ENCODE data around the gene MARCKSL1. TPM values are rescaled to one million over a fixed set of nuclear protein-coding genes. Genes with fewer than 3 reads are reported as not detected.

Gene MARCKSL1
- total and polyA plus RNA-seq, 2 of the 13 experiments (the other 11 are each of a cell fraction or from before 2014, with no cell fraction given), result 81.9 to 155 TPM

DNA sequence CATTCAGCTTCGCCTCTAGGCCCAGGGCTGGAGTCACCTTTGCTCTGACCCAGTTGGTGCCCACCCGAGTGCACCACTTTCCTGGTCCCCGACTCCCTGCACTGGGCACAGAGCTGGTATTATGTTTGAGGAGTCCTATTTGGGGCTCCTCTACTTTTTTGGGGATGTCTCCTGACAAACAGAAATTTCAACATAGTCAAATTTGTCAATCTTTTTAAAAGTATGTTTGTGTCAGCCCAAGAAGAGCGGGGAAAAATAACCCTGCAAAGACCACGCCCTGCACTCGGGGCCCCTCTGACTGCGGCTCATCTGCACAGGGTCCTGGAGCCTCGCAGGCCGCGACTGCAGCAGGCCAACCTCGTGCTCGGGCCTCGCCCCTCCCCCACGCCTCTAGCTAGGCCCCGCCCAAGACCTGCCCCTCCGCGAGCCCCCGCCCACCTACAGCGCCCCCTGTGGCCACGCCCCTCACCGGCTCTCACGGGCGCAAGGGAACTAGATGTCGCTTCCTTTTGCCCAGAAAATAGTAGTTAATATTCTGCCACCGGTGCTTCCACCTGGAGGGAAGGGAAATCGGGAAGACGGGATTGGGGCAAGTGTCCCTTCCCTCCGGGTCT, 14.9 kb upstream of the MARCKSL1 start (continued):
- TF ChIP-seq ZNF713 (CRISPR knock-in tag; IDR thresholded peaks at IDR 0.05) (no peak), ZNF224 (CRISPR knock-in tag; IDR thresholded peaks at IDR 0.05) (no peak), ISL2 (CRISPR knock-in tag; IDR thresholded peaks at IDR 0.05) (no peak), REPIN1 (CRISPR knock-in tag; IDR thresholded peaks at IDR 0.05; ENCODE audit: borderline replicate concordance, low read depth) (no peak), RFXAP (CRISPR knock-in tag; IDR thresholded peaks at IDR 0.05; ENCODE audit: borderline replicate concordance) (no peak), CCAR2 (optimal IDR thresholded peaks at IDR 0.05; ENCODE audit: low read depth, low read length) (no peak), ZBTB8A (CRISPR knock-in tag; IDR thresholded peaks at IDR 0.05; ENCODE audit: borderline replicate concordance, low read depth) (no peak), ZNF550 (CRISPR knock-in tag; IDR thresholded peaks at IDR 0.05; ENCODE audit: borderline replicate concordance) (no peak), KMT2B (CRISPR knock-in tag; IDR thresholded peaks at IDR 0.05) (peak; percentile 69), SP1 (IDR thresholded peaks at IDR 0.05) (peak; percentile 74; the same call in 1 of the 2 replicates), SP1 (CRISPR knock-in tag; IDR thresholded peaks at IDR 0.05) (peak; percentile 90), TARDBP (CRISPR knock-in tag; IDR thresholded peaks at IDR 0.05) (peak; percentile 38; the same call in 1 of the 2 replicates)
- TF ChIP-seq, protein P1, sequence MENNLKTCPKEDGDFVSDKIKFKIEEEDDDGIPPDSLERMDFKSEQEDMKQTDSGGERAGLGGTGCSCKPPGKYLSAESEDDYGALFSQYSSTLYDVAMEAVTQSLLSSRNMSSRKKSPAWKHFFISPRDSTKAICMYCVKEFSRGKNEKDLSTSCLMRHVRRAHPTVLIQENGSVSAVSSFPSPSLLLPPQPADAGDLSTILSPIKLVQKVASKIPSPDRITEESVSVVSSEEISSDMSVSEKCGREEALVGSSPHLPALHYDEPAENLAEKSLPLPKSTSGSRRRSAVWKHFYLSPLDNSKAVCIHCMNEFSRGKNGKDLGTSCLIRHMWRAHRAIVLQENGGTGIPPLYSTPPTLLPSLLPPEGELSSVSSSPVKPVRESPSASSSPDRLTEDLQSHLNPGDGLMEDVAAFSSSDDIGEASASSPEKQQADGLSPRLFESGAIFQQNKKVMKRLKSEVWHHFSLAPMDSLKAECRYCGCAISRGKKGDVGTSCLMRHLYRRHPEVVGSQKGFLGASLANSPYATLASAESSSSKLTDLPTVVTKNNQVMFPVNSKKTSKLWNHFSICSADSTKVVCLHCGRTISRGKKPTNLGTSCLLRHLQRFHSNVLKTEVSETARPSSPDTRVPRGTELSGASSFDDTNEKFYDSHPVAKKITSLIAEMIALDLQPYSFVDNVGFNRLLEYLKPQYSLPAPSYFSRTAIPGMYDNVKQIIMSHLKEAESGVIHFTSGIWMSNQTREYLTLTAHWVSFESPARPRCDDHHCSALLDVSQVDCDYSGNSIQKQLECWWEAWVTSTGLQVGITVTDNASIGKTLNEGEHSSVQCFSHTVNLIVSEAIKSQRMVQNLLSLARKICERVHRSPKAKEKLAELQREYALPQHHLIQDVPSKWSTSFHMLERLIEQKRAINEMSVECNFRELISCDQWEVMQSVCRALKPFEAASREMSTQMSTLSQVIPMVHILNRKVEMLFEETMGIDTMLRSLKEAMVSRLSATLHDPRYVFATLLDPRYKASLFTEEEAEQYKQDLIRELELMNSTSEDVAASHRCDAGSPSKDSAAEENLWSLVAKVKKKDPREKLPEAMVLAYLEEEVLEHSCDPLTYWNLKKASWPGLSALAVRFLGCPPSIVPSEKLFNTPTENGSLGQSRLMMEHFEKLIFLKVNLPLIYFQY (CRISPR knock-in tag; IDR thresholded peaks at IDR 0.05; ENCODE audit: borderline replicate concordance), result no peak
- TF ChIP-seq, protein P2, sequence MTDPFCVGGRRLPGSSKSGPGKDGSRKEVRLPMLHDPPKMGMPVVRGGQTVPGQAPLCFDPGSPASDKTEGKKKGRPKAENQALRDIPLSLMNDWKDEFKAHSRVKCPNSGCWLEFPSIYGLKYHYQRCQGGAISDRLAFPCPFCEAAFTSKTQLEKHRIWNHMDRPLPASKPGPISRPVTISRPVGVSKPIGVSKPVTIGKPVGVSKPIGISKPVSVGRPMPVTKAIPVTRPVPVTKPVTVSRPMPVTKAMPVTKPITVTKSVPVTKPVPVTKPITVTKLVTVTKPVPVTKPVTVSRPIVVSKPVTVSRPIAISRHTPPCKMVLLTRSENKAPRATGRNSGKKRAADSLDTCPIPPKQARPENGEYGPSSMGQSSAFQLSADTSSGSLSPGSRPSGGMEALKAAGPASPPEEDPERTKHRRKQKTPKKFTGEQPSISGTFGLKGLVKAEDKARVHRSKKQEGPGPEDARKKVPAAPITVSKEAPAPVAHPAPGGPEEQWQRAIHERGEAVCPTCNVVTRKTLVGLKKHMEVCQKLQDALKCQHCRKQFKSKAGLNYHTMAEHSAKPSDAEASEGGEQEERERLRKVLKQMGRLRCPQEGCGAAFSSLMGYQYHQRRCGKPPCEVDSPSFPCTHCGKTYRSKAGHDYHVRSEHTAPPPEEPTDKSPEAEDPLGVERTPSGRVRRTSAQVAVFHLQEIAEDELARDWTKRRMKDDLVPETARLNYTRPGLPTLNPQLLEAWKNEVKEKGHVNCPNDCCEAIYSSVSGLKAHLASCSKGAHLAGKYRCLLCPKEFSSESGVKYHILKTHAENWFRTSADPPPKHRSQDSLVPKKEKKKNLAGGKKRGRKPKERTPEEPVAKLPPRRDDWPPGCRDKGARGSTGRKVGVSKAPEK (CRISPR knock-in tag; IDR thresholded peaks at IDR 0.05; ENCODE audit: borderline replicate concordance), result no peak
- TF ChIP-seq, protein P3, sequence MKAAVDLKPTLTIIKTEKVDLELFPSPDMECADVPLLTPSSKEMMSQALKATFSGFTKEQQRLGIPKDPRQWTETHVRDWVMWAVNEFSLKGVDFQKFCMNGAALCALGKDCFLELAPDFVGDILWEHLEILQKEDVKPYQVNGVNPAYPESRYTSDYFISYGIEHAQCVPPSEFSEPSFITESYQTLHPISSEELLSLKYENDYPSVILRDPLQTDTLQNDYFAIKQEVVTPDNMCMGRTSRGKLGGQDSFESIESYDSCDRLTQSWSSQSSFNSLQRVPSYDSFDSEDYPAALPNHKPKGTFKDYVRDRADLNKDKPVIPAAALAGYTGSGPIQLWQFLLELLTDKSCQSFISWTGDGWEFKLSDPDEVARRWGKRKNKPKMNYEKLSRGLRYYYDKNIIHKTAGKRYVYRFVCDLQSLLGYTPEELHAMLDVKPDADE (CRISPR knock-in tag; IDR thresholded peaks at IDR 0.05), result 0 out of 2 replicates have a peak, but pooled peaks have one; percentile 72
- TF ChIP-seq, protein P4, sequence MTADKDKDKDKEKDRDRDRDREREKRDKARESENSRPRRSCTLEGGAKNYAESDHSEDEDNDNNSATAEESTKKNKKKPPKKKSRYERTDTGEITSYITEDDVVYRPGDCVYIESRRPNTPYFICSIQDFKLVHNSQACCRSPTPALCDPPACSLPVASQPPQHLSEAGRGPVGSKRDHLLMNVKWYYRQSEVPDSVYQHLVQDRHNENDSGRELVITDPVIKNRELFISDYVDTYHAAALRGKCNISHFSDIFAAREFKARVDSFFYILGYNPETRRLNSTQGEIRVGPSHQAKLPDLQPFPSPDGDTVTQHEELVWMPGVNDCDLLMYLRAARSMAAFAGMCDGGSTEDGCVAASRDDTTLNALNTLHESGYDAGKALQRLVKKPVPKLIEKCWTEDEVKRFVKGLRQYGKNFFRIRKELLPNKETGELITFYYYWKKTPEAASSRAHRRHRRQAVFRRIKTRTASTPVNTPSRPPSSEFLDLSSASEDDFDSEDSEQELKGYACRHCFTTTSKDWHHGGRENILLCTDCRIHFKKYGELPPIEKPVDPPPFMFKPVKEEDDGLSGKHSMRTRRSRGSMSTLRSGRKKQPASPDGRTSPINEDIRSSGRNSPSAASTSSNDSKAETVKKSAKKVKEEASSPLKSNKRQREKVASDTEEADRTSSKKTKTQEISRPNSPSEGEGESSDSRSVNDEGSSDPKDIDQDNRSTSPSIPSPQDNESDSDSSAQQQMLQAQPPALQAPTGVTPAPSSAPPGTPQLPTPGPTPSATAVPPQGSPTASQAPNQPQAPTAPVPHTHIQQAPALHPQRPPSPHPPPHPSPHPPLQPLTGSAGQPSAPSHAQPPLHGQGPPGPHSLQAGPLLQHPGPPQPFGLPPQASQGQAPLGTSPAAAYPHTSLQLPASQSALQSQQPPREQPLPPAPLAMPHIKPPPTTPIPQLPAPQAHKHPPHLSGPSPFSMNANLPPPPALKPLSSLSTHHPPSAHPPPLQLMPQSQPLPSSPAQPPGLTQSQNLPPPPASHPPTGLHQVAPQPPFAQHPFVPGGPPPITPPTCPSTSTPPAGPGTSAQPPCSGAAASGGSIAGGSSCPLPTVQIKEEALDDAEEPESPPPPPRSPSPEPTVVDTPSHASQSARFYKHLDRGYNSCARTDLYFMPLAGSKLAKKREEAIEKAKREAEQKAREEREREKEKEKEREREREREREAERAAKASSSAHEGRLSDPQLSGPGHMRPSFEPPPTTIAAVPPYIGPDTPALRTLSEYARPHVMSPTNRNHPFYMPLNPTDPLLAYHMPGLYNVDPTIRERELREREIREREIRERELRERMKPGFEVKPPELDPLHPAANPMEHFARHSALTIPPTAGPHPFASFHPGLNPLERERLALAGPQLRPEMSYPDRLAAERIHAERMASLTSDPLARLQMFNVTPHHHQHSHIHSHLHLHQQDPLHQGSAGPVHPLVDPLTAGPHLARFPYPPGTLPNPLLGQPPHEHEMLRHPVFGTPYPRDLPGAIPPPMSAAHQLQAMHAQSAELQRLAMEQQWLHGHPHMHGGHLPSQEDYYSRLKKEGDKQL (CRISPR knock-in tag; IDR thresholded peaks at IDR 0.05; ENCODE audit: low read depth), result no peak

All from HepG2 (cell line).